ENCODE data around the gene DRD4.
A peak's percentile ranks its signal among the peaks of the same experiment; 100 is the strongest.

Gene DRD4

DNA sequence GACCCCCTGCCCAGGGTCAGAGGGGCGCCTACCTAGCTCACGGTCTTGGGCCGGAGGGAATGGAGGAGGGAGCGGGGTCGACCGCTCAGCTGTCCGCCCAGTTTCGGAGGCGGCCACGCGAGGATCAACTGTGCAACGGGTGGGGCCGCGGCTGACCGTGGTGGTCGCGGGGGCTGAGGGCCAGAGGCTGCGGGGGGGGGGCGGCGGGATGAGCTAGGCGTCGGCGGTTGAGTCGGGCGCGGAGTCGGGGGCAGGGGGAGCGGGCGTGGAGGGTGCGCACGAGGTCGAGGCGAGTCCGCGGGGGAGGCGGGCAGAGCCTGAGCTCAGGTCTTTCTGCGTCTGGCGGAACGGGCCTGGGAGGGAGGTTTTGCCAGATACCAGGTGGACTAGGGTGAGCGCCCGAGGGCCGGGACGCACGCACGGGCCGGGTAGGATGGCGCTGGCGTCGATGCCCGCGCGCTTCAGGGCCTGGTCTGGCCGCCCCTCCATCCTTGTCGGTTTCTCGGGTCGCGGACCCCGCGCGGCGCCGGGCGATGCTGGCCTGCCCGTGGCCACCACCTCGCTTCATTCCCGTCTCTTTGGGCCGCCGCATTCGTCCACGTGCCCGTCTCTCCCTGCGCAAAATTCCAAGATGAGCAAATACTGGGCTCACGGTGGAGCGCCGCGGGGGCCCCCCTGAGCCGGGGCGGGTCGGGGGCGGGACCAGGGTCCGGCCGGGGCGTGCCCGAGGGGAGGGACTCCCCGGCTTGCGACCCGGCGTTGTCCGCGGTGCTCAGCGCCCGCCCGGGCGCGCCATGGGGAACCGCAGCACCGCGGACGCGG lies at the start of gene DRD4:
TSS of gene DRD4 (plus strand) at position 759 of the 822 bp plus-strand sequence. CDS start at position 795, 36 bp downstream.
- FAIRE-seq = no peak
- DNase-seq (ENCODE audit: insufficient read length, low spot score) = no peak

DNA sequence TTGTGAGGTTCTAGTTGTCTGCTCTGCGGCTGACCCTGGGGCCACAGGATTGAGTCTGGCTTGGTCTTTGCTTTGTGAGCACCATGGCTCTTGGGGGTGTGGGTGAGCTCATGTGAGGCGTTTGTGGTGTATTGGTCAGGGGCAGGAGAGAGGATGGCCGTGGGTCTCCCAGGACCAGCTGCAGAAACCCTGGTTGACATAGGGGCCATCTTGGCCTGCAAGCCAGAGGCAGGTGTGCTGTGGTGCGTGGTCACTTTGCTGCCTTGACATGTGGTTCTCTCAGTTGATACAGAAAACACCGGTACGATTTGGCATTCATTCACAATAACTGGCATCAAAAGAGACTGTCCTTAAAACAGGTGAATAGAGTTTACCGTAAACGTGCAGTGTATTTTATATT lies 49.5 kb upstream of the DRD4 start:
- FAIRE-seq (no peak), DNase-seq (ENCODE audit: insufficient read length, low spot score) (no peak)

DNA sequence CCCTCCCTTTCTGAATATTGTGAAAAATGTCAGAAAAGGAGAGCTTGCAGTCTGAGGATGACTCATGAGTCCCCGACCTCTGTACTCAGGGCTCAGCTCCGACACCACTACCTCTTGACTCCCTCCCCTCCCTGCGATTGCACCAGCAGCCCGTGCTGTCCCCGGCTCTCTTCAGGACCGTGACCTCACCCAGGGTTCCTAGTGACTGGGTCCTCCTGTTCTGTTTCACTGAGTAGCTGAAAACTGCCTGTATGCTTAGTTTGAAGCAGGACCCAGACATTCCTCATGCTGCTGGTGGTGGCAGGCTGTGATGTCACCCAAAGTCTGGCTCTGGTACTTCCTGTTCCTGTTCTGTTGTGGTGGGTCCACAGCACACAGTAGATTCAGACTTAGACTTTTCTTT lies 49.1 kb upstream of the DRD4 start:
- peak; percentile 43 for DNase-seq (ENCODE audit: insufficient read length, low spot score)
- FAIRE-seq = no peak

DNA sequence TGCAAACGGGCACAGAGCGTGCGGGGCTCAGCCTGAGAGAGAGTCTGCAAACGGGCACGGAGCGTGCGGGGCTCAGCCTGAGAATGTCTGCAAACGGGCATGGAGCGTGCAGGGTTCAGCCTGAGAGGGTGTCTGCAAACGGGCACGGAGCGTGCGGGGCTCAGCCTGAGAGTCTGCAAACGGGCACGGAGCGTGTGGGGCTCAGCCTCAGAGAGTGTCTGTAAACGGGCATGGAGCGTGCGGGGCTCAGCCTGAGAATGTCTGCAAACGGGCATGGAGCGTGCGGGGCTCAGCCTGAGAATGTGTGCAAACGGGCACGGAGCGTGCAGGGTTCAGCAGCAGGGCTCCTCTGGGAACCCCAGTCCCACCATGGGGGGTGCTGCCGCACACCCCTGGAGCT lies 47.3 kb upstream of the DRD4 start:
- no peak for DNase-seq (ENCODE audit: insufficient read length, low spot score)
- no peak for FAIRE-seq

DNA sequence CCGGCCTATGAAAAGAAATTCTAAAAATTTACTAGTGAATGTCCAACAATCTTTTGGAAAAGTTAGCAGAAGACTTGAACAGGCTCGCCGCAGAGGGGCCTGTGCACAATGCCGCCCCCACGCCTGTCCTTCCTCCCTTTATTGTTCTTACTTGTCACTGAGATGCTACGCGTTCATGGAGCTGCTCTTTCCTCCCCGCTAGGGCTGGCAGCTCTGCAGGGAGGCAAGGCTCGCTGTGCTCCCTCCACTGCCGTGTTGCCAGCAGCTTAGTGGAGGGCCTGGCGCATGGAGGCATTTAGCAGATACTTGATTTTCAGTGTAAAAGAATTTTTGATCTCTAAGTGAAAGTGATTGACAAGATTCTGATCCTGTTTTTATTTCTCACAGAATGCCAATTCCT lies 46.1 kb upstream of the DRD4 start:
- no peak for FAIRE-seq
- no peak for DNase-seq (ENCODE audit: insufficient read length, low spot score)

DNA sequence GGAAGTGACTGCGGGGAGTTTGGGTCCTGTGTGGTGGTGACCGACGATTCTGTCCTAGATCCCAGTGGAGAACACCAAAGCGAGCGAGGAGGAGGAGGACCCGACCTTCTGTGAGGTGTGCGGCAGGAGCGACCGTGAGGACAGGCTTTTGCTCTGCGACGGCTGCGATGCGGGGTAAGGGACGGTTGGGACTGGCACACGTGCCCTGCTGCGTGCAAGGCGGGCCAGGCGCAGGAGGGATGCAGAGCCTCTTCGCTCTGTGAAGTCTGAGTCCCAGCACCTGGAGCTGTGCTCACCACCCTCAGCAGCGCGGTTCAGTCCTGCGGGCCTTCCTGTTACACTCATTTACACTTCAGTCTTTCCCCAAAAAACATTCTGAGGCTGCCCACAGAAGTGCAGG lies 44.6 kb upstream of the DRD4 start:
- DNase-seq (ENCODE audit: insufficient read length, low spot score) (no peak), FAIRE-seq (peak; percentile 31)

DNA sequence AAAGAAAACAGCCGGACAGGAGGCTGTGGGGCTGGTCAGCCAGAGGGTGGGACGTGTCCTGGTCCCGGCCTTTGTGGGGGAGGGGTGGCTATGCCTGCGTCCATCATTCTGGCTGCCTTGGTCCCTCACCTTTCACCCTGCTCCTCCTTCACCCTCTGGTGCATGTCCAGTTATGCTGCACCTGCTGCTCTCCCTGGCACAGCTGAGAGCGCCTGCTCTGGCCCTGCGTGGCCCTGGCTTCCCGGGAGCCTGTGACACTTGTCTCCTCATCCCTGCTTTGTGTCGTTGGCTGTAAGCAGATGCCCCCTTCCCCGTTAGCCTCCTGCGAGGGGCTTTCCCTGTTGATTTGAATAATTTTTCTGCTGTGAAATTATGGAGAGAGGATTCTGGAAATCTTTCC lies 44.2 kb upstream of the DRD4 start:
- no peak for FAIRE-seq
- DNase-seq (ENCODE audit: insufficient read length, low spot score) = no peak

DNA sequence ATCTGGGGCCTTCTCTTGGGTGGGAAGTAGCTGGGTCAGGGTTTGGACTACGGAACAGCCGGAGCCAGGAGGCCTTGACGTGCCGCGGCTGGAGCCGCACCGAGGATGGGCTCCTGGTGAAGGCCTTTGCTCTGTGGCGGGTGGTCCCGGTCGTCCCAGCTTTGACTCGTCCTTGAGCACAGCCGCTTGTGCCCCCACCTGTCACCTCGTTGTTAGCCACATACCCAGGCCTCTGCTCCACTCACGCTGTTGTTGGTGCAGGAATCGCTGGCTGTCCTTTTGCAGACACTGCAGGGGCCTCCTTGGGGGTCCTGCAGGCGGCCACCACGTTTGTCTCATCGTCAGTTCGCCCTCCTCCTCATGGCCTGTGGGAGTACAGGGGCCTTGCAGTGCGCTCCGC lies 43.7 kb upstream of the DRD4 start:
- no peak for DNase-seq (ENCODE audit: insufficient read length, low spot score)
- FAIRE-seq = no peak

DNA sequence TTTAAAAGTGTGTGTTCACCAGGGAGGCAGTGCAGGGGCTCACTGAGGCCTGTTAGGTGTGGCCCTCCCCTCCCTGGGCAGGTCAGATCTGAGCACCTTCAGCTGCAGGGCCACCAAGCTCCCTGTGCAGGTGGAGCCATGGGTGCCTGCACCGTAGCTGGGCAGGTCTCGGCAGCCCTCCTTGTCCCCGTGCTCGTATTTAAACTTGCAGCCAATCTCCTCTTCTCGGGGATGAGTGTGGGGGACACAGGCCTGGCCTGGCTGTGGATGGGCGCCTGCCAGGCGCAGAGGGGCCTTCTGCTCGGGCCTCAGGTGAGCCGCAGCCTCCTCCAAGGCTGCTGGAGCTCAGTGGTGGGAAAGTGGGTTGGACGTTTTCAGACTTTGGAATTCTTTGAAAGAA lies 41.7 kb upstream of the DRD4 start:
- FAIRE-seq (no peak), DNase-seq (ENCODE audit: insufficient read length, low spot score) (no peak)

DNA sequence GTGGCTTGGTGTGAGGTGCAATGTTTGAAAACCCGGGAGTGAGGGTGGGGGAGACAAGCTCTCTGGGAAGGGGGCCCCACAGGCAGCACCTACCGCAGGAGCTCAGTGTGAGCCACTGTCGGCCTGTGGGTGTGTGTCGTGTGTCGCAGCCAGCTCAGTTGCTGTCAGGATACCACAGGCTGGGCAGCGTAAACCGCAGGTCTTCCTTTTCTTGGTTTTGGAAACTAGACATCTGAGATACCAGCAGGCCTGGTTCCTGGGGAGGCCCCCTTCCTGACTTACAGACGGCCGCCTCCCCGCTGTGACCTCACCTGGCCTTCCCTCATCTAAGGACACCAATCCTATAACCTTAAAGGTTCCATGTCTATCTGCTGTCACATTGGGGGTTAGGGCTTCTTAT lies 40.7 kb upstream of the DRD4 start:
- no peak for FAIRE-seq
- DNase-seq (ENCODE audit: insufficient read length, low spot score) = no peak

DNA sequence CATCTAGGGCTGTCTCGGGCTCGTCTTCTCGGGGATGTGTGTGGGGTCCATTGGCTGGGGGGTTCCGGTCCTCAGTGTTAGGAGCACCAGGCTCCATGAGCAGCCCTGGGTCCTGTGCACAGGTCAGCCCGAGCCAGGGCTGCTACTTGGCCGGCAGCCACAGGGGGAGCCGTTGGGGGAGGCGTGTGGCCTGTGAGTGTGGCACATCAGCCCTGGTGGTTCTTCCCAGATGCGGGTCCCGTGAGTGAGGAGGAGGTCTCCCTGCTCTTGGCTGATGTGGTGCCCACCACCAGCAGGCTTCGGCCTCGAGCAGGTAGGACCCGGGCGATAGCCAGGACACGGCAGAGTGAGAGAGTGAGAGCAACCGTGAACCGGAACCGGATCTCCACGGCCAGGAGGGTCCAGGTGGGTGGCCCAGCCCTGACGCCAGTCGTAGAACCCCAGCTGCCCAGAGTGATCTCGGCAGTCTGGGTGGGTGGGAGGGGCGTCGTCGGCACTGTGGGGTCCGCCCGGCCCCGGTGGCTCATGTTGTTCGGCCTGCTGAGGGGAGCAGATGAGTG lies 39.8 kb upstream of the DRD4 start:
- DNase-seq (ENCODE audit: insufficient read length, low spot score) (no peak), FAIRE-seq (no peak)

DNA sequence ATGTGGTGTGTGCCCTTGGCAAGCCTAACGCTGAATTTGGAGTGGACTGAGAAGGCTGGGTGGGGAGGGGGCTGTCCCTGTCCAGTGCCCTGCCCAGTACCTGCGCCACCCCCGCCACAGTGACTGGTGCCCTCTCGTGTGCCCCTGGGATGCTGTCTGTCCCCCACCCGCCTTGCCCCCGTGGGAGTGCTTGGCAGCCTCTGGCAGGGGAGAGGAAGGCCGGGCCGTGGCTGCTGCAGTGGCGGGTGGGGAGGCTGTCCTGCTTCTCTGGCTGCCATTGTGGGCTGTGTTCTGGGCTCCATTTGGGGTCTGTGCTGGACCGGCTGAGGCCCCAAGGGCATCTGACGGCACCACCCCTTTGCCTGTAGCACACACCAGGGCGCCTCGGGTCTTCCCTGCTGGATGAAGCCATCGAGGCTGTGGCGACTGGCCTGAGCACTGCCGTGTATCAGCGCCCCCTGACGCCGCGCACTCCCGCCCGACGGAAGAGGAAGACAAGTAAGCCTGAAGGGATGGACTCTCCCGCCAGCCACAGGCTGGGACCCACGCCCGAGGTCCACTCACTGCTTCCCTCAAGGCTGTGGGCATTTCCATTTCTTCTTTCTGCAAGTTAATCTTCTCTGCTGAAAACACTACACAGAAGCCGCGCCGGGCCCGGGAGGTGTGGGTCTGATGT lies 38.9 kb upstream of the DRD4 start:
- no peak for FAIRE-seq
- no peak for DNase-seq (ENCODE audit: insufficient read length, low spot score)

DNA sequence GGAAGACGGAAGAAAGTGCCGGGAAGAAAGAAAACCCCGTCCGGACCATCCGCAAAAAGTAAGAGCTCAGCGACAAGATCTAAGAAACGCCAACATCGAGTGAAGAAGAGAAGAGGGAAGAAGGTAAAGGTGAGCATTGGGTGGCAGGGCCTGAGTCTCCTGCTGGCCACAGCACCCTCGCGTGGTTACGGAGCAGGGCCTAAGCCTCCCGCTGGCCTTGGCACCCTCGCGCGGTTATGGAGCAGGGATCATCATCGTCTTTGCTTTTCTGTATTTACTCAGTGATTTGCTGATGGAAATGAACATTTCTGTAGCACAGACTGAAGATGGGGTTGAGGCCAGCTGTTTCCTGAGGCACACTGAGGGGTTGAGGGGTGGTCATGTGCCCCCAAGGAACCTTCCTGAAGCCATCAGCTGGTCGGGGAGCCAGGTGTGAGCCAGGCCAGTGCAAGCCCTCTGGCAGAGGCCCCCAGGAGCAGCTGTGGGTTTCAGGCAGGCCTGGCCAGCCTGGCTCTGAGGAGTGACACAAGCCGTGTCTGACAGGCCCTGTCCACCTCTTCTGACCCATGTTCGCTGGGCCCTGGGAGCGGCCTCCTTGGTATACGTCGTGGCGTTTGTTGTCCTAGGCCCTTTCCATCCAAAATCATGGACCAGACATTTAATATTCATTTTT lies 35.4 kb upstream of the DRD4 start:
- no peak for FAIRE-seq
- no peak for DNase-seq (ENCODE audit: insufficient read length, low spot score)

DNA sequence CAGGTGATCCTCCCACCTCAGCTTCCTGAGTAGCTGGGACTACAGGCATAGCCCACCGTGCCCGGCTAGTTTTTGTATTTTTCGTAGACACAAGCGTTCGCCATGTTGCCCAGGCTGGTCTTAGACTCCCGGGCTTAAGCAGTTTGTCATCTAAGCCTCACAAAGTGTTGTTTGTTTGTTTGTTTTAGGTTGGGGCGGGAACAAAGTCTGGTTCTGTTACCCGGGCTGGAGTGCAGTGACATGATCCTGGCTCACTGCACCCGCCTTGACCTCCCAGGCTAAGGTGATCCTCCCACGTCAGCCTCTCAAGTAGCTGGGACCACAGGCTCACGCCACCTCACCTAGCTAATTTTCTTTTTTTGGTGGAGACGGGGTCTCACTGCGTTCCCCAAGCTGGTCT lies 33.9 kb upstream of the DRD4 start:
- FAIRE-seq = no peak
- DNase-seq (ENCODE audit: insufficient read length, low spot score) = no peak

DNA sequence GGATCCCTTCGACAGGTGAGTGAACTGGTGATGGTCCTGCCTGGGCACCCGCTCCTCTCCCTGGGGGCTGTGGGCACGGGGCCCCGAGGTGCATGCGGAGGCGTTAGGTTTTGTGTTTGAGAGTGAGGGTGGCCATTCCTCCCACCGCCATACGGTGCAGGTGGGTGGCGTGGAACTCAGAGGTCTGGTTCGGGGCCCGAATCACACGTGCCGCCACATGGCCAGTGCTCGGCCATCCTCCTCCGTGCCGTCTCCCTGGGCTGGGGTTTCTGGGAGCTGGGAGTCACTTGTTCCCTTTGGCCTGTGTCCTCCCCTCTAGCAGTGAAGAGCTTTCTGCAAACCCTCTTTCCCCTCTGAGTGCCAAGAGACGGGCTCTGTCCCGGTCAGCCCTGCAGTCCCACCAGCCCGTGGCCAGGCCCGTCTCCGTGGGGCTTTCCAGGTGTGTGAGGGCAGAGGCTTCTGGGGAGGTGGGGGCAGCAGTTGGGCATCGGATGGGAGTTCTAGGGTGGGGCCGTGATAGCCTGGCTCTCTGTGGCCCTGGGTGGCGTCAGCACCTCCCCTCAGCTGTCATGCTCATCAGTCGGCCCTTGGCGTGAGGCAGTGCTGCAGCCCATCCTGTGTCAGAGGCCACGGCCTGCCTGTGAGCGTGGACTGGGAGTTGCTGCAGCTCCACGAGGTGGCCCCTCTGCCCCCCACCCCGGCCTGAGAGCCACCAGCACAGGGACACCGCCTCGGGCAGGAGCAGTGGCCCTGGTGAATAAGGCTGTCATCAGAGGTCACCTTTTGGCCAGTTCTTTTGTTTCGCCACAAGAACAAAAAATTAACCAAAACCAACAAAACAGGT lies 31.6 kb upstream of the DRD4 start:
- FAIRE-seq (no peak), DNase-seq (ENCODE audit: insufficient read length, low spot score) (no peak)

DNA sequence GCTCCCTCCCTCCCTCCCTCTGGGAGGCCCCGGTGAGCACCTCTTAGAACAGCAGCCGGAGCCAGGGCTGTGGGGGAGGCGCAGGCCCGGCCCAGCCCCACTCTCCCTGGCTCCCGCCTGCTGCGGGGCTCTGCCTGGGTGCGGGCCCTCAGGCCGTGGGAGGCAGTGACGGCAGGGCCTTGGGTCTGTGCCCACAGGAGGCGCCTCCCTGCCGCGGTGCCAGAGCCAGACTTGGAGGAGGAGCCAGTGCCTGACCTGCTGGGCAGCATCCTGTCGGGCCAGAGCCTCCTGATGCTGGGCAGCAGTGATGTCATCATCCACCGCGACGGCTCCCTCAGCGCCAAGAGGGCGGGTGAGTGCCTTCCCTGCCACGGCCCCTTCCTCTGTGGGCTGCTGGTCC lies 30.8 kb upstream of the DRD4 start:
- FAIRE-seq = no peak

DNA sequence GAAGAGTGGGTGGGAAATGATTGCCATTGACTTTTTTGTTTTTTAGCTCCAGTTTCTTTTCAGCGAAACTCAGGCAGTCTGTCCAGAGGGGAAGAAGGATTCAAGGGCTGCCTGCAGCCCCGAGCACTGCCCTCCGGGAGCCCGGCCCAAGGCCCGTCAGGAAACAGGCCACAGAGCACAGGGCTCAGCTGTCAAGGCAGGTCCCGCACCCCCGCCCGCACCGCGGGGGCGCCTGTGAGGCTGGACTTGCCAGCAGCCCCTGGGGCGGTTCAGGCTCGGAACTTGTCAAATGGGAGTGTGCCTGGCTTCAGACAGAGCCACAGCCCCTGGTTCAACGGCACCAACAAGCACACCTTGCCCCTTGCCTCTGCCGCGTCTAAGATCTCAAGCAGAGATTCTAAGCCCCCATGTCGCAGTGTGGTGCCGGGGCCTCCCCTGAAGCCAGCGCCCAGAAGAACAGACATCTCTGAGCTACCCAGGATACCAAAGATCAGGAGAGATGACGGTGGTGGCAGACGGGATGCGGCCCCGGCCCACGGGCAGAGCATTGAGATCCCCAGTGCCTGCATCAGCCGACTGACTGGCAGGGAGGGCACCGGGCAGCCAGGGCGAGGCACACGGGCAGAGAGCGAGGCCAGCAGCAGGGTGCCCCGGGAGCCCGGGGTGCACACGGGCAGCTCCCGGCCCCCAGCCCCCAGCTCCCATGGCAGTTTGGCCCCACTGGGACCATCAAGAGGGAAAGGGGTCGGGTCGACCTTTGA lies 29.9 kb upstream of the DRD4 start:
- FAIRE-seq = no peak
- DNase-seq (ENCODE audit: insufficient read length, low spot score) = no peak

More for the DNA sequence above, 30.8 kb upstream of the DRD4 start:
- no peak for DNase-seq (ENCODE audit: insufficient read length, low spot score)

DNA sequence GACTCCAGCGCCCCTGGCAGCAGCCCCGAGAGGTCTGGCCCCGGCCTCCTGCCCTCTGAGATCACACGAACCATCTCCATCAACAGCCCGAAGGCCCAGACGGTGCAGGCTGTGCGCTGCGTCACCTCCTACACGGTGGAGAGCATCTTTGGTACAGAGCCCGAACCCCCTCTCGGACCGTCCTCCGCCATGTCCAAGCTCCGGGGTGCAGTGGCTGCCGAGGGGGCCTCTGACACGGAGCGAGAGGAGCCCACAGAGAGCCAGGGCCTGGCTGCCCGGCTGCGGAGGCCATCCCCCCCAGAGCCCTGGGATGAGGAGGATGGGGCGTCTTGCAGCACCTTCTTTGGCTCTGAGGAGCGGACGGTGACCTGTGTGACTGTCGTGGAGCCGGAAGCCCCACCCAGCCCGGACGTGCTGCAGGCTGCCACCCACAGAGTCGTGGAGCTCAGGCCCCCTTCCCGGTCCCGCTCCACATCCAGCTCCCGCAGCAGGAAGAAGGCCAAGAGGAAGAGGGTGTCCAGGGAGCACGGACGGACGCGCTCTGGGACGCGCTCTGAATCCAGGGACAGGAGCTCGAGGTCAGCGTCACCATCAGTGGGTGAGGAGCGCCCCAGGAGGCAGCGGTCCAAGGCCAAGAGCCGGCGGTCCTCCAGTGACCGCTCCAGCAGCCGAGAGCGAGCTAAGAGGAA lies 29.0 kb upstream of the DRD4 start:
- DNase-seq (ENCODE audit: insufficient read length, low spot score) (no peak), FAIRE-seq (no peak)

DNA sequence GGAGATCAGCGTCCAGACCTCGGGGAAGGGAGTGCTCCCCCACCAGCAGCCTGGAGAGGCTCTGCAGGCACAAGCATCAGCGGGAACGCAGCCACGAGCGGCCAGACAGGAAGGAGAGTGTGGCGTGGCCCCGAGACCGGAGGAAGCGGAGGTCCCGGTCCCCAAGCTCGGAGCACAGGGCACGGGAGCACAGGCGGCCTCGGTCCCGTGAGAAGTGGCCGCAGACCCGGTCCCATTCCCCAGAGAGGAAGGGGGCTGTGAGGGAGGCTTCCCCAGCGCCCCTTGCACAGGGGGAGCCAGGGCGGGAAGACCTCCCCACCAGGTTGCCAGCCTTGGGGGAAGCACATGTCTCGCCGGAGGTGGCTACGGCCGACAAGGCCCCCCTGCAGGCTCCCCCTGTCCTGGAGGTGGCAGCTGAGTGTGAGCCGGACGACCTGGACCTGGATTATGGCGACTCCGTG lies 28.2 kb upstream of the DRD4 start:
- DNase-seq (ENCODE audit: insufficient read length, low spot score) = no peak
- no peak for FAIRE-seq
